AG10803 (cell line): Measurements from ENCODE around the gene MS4A4E.
"Not testable (repeated sequence)": the region's sequence is repeated elsewhere in the genome, so short reads cannot be mapped to it uniquely, and the experiment has no call there.

ENCODE experiments used
- DNase-seq: peaks from one replicate; pipeline ENCODE4 v3.0.0; 2010; ENCODE audit warnings: low read depth
- H3K4me3 ChIP-seq: 2 replicates; pipeline ENCODE4 v1.5.1; 2011; ENCODE audit warnings: mild to moderate bottlenecking, low read length, control low read depth
- CTCF ChIP-seq: conservative IDR thresholded peaks from 2 replicates; pipeline ENCODE4 v1.5.1; 2011; ENCODE audit warnings: mild to moderate bottlenecking, low read length, control low read depth, inconsistent platforms

The MS4A4E gene

DNA sequence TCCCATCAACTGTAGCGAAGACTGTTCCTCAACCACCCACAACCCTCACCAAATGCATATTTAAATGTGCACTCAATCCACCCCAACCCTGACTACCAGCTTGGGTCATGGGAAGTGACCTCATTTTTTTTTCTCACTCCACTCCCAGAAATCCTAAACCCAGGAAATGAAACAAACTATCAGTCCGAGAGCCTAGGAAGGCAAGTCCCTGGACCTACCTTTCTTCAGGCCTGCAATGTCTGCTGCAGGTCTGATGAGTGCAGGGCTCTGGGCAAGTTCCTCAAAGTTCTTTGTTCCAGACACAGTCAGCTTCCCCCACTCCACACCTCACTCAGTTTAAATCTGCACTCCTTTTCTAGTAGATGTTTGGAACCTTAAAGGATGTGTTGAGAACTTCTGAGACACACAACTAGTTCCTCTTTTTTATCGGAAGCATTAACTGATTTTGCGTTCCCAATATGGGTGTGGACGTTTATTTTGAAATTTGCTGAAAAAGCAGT lies at the start of gene MS4A4E:
Gene MS4A4E, minus strand, starts transcription at position 398 of the 500 bp plus-strand sequence. CDS start 13,082 bp downstream, outside the sequence.
- no peak within 1 kb of the TSS for H3K4me3 ChIP-seq
- no peak for DNase-seq
- TF ChIP-seq CTCF = no peak

DNA sequence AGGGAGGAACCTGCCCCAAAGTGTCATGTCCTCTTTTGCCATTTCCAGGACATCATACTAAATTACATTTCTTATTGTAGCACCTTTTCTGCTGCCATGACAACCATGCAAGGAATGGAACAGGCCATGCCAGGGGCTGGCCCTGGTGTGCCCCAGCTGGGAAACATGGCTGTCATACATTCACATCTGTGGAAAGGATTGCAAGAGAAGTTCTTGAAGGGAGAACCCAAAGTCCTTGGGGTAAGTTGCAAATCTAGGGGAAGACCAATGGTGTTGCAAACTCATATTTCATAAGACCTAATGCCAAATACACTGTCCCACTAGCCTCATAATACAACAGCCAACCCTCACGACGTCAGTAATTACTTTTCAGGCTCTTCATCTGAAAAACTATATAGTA lies 49.2 kb upstream of the MS4A4E start:
- no peak overlapping the region for H3K4me3 ChIP-seq
- TF ChIP-seq CTCF = no peak
- no peak for DNase-seq

DNA sequence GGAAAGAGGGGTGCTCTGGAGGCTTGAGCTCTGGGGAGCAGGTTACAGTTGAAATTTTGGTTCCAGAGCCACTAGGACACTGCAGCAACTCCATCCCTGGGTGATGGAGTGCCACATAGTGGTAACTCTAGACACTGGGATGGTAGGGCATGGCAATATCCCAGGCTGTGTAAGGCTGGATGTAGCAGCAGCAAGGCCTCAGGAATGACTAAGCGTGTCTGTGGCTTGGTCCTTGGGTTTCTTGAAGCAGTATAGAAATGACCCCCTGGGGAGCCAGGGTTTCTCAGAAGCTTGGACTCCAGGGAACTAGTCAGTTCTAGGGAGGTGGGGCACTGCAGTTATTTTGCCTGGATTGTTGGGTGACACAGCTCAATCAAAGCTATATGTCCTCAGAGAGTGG lies 45.6 kb upstream of the MS4A4E start:
- H3K4me3 ChIP-seq = no peak overlapping the region
- TF ChIP-seq CTCF = no peak
- DNase-seq = no peak

DNA sequence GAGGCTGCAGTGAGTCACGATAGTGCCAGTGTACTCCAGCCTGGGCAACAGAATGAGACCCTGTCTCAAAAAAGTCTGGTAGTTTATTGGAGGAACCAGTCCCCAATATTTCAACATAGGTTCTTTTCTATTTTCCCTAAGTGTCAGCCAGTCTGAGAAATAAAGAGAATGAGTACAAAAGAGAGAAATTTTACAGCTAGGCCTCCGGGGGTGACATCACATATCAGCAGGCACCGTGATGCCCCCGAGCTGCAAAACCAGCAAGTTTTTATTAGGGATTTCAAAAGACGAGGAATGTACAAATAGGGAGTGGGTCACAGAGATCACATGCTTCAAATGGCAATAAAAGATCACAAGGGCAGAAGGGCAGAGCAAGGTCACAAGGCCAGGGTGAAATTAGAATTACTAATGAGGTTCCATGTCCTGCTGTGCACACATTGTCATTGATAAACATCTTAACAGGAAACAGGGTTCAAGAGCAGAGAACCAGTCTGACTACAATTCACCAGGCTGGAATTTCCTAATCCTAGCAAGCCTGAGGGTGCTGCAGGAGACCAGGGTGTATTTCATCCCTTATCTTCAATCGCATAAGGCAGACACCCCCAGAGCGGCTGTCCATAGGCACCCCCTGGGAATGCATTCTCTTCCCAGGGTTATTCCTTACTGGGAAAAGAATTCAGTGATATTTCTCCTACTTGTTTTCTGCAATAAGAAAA lies 42.6 kb upstream of the MS4A4E start:
- not testable (repeated sequence) for H3K4me3 ChIP-seq

GRCh38 chr11:60282286-60282685 lies 39.3 kb upstream of the MS4A4E start:
- no peak overlapping the region for H3K4me3 ChIP-seq
- TF ChIP-seq CTCF = no peak
- no peak for DNase-seq

More for the DNA sequence above, 42.6 kb upstream of the MS4A4E start:
- DNase-seq = not testable (repeated sequence)

DNA sequence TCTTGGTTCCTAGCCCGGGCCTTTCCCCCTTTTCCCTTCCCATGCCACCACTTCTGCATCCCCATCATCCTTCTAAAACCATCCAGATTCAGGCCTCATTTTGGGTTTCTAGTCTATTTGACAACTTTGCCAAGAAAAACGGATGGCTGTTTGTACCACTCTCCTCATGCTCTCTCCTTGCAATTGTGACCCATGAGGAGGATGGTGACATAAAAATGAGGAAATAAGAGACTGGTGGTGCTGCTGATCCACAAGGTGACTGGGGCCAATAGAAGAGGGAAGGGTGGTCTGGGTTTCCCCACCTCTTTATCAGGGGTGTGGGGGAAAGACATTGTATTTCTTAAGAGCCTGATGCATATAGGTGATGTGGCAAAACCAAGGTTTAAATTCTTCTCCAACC lies 38.5 kb upstream of the MS4A4E start:
- no peak overlapping the region for H3K4me3 ChIP-seq
- no peak for TF ChIP-seq CTCF
- DNase-seq = no peak

- TF ChIP-seq CTCF = no peak
- DNase-seq = no peak
Measured at GRCh38 chr11:60280412-60280811, 37.5 kb upstream of the MS4A4E start, which contains the start of gene MS4A4A. MS4A4A (plus strand) TSS chr11:60280666; CDS start chr11:60280676, 10 bp downstream.

More at GRCh38 chr11:60280412-60280811, 37.5 kb upstream of the MS4A4E start, which contains the start of gene MS4A4A:
- H3K4me3 ChIP-seq = no peak within 1 kb of the TSS
